DMS114 treated with DMSO at 0.1 percent for 48 hours (cell line): ENCODE data around the gene RSAD1.

Experiments used
- DNase-seq: peaks from one replicate; lab custom pipeline; 2025; ENCODE audit not compliant: unreplicated experiment; lab: John Stamatoyannopoulos, UW

The RSAD1 gene

DNA sequence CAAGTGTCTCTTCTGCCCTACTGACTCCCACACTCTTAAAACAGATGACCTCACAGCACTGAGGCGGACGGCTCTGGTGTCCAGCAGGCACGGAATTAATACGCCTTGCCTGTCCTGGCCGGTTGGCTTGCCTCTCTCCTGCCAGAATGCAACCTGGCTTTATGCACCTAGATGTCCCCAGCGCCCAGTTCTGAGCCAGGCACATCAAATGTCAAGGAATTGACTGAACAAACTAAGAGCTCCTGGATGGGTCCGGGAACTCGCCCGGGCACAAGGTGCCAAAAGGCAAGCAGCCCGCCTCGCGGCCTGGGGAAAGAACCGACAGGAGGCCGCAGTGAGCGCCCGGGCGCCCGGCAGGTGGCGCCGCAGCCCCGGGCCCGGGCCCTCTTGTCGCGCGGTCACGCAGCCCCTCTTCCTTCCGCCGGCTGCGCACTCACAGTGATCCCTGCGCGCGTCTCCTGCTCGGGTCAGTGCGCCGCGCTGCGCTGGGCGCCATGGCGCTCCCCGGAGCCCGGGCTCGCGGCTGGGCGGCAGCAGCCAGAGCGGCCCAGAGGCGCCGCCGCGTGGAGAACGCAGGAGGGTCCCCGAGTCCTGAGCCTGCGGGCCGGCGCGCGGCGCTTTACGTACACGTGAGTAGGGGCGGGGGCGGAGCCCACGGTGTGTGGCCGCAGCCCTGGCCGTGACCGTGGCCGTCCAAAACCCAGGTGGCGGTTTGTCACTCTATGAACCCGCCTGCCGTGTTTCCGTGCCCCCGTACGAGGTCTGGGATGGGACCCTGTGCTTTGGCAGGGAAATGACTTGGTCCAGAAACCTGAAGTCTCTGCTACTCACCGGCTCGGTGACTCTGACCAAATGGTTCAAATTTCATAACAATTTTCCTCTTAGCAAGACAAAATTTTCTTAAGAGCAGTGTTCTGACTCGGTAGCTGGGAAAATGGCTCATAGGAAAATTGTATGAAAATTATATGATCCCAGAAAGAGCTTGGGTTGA lies at the start of gene RSAD1:
Gene RSAD1 (plus strand): TSS at position 470 of the 991 bp plus-strand sequence. CDS start 25 bp downstream, at position 495.
- DNase-seq, result peak; percentile 85

DNA sequence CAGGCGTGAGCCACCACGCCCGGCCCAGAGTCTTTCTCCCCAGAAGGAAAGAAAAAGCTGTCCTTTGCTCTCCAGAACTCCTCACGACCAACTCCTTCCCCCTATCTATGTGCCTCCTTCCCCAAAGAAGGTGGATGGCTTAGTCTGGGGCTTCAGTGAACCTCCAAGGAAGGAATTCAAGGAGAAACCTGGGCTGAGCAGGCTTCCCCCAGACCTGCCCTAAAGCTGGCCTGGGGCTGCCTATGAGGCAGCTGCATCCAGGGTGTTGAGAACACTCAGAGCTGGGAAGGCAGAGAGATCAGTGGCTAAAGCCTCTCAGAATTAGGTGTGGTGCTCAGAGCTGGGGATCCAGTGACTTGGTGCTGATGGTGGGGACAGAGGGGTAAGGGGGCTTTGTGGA lies 48.9 kb upstream of the RSAD1 start:
- no peak for DNase-seq

DNA sequence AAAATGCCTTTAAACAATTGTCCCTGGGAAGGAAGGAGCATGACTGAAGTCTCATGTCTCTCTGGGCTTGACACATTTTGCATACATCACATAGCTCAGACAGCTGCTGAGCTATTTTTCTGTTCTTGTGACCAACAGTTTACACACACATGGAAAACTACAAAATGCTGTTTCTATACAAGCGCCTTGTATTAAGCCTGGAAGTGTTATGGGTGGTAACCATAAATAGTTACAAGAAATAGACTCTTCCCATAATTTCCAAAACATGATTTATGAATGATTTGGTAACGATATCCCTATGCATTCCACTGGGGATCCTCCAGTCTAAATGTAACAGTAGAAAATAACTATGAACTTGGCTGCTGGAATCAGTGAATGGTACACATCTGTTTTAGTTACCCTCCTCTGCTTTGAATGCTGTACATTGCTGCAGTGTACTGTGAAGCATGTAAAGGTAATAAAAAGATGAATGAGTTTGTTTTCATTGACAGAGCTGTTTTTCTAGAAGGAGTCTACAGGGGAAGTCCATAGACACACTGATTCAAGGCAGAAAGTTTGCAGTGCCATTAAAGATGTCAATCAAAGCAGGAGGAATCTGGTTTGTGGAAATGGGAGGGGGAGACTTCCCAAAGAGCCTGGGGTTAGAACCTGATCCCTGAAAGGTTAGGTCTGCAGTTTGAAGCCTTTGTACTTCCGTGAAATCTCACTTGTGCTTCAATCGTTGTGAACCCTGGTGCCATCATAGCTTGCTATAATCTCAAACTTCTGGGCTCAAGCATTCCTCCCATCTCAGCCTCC lies 47.6 kb upstream of the RSAD1 start:
- DNase-seq, result no peak

DNA sequence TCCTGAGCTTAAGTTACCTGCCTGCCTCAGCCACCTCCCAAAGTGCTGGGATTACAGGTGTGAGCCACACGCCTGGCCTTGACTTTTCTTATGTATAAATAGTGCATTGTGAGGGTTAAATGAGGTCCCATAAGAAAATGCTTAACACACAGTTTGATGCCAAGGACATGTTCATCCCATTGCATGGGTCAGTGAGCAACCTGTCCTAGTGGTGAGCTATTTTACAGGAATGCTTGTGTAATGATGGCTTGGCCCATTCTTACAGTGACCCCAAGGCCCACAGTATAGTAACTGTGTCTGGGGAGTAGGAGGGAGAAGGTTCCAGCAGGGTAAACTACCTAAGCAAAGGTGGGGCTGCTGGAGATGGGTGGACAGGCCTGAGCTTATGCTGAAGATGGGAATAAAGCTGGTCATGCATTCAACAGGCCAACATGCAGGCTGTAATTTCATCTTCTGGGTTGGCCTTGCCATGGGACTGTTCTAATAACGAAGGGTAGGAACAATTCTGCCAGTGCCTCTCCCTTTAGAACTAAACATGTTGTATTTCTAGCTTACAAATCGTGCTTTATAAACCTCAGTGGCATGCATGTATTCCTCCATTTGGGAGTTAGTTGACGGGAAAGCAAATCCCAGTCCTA lies 46.4 kb upstream of the RSAD1 start:
- no peak for DNase-seq

DNA sequence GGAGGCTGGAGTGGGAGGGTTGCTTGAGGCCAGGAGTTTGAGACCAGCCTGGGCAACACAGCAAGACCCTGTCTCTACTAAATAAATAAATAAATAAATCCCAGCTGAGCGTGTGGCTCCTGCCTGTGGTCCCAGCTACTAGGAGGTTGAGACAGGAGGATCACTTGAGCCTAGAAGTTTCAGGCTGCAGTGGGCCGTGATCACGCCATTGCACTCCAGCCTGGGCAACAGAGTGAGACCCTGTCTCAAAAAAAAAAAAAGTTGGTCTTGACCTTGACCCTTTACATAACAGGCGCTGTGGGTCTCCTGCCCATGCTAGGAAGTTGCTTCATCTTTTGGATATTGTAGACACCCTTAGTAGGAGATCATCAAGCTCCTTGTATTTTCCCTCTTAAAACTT lies 41.3 kb upstream of the RSAD1 start:
- DNase-seq, result no peak

DNA sequence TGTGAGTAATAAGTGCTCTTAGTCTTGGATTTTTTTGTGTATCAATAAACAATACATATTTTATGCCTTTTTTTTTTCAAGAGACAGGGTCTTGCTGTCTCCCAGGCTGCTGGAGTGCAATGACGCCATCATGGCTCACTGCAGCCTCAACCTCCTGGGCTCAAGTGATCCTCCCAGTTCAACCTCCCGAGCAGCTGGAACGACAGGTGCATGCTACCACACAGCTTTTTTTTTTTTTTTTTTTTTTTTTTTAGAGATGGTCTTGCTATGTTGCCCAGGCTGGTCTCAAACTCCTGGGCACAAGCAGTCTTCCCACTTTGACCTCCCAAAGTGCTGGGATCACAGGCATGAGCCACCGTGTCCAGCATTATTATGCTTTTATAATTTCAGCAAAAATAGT lies 39.7 kb upstream of the RSAD1 start:
- DNase-seq, result no peak

DNA sequence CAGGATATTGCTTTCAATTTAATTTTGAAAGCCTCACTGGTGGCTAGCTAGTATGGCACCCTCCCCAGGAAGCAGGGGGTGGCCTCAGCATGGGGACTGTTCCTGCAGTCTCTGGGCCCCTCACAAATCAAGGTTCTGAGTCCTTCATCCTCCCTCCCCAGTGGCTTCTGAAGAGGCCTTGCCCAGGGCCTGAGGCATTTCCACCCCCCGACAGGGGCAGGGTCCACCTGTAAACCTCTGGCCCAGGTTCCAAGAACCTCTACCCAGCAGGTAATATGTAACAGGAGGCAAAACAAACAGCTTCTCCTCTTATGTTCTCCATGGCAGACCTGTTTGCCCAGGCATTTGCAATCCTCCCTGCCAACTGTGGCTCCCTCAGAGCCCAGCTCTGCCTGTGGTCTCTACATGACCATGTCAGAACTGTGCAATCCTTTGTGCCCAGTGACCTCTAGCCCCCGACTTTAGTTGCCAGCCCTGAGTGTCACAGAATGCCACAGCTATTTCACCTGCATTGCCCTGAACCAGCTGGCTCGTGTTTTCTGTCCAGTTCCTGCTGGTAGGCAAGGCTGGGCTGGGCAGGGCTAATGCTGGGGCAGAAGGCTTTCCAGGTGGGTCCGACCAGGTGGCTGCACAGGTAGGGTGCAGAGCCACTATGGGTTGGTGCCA lies 38.4 kb upstream of the RSAD1 start:
- DNase-seq, result no peak

DNA sequence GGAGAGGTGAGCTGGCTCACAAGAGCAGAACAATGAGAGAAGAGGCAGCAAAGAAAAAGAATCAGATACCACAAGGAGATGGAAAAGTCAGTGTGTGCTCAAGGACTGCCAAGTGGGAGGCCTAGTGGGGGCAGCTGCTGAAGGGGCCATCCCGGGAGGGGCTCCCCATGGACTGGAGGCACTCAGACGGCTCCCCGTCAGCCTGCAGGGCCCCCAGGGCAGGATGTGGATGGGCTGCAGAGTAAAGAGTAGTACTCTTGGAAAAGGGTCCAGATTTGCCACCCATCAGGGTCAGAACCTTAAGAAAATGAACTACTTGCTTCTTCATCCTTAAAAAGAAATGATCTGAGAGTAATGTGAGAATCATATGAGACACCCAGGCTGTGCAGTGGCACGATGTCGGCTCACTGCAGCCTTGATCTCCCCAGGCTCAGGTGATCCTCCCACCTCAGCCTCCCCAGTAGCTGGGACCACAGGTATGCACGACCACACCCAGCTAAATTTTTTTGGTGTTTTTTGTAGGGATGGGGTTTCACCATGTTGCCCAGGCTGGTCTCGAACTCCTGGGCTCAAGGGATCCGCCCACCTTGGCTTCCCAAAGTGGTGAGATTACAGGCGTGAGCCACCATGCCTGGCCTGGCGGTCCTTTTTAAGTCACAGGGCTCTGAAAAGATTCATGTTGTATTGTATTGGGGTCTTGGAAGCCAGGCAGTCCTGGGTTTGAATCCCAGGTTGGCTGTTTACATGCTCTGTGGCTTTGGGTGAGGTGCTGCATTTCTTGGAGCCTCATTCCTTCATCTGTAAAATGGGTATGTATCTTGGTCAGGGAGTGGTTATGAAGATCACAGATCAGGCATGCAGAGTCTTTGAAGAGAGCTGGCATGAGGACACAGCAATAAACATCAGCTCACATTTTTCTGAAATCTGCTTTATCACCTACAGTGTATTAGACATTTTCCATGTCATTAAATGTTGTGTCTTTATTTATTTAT lies 37.5 kb upstream of the RSAD1 start:
- DNase-seq, result no peak

DNA sequence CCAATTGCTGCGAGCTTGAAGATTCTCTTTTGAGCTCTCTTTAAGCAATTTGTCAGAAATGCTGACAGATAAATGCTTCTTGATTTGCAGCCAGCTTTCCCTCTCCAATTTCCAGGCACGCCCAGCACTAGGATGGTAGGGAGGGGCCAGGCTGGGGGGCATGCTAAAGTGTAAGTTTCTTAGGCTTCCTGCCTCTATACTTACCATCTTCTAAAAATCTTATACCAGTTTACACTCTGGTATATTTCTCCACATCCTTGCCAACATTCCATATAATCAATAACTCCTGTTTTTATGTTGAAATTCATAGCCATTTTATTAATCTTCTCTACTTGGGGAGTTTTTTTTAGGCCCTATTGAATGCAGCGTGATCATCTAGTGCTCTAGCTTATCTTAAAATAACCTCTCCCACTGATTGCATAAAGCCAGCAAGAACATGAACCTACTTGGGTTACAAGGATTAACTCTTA lies 35.1 kb upstream of the RSAD1 start:
- DNase-seq, result no peak

DNA sequence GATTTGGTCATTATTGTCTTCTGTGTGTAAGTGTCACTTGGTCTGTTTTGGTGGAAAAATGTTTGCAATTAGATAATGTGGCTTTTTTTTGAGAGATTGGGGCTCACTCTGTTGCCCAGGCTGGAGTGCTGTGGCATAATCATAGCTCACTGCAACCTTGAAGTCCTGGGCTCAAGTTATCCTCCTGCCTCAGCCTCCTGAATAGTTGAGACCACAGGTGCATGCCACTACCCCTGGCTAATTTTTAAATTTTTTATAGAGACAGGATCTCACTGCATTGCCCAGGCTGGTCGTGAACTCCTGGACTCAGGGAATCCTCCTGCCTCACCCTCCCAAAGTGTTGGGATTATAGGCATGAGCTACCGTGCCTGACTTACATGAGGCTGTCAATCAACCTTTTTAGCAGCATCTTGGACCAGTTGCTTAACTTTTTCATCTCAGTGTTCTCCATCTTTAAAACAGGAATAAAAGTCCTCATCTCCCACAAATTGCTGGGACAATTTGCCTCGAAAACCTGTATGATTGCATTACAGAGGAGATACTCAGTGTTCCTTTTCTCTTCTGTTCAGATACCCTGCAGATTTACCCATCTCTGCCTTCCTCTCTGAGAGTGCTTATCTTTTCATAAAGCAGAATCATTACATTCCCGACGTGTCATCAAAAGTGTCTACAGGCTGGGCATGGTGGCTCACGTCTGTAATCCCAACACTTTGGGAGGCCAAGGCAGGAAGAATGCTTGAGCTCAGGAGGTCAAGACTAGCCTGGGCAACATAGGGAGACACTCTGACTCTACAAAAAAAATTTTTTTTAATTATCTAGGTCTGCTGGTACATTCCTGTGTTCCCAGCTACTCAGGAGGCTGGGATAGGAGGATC lies 33.6 kb upstream of the RSAD1 start:
- no peak for DNase-seq

DNA sequence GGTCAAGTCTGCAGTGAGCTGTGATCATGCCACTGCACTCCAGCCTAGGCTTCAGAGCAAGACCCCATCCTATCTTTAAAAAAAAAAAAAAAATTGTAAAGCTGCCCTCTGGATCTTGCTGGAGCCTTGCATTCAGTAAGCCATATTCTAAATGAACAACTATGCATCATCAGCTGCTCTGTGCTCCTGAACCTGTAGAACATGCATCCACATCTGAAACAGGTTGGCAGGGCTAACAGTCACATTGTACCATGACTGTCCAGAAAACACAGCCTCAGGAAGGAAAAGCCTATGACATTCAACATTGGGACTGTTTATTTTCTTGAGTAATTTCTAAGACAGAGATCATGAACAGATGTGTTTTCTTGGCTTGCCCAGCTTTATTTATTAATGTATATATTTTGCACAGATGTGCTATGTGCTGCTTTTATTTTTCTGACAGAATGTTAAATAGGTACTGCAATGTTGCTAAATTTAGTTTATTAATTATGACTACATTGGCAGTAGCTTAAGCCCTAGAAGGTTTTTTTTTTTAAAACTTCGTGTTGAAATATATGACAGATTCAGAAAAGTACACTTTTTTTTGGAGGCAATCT lies 32.8 kb upstream of the RSAD1 start:
- DNase-seq, result no peak

DNA sequence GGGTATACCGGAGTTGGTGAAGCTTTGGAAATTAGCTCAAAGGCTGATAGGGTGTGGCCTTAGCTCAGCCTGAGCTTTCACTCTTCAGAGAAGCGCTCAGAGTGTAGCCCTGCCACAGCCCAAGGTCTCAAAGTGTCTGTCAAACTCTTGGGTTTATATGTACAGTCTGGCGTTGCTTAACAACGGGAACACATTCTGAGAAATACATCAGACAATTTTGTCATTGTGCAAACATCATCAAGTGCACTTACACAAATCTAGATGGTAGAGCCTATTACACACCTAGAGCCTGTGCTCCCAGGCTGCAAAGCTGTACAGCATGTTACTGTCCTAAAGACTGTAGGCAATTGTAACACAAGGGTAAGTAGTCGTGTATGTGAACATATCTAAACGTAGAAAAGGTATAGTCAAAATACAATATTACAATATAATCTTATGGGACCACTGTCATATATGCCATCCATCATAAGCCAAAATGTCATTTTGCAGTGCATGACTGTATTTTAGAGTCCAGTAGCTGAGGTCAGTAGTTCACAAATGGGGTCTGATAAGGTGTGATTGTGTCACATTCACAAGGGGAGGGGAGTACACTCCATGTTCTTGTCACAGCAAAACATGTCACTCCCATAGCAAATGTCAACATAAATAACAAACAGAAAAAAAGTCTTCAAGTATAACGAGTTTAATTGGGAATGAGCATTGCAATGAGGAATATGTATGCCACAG lies 30.6 kb upstream of the RSAD1 start:
- DNase-seq, result no peak

DNA sequence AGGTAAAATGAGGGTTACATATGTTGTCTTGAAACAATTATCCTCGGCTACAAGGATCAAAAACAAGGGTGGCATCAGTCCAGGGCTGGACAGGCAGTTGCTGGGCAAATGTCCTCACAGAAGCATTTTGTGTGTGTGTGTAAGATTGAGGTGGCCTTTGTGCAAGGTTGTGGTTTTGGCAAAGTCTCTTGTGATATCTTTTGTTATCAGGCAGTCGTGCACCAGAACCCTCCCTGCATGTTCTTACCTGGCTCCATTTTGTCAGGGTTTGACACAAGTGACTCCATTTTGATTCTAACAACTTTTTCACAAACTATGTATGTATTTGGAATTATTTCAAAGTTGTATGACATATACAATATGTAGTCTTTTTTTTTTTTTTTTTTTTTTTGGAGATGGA lies 30.0 kb upstream of the RSAD1 start:
- DNase-seq, result no peak

DNA sequence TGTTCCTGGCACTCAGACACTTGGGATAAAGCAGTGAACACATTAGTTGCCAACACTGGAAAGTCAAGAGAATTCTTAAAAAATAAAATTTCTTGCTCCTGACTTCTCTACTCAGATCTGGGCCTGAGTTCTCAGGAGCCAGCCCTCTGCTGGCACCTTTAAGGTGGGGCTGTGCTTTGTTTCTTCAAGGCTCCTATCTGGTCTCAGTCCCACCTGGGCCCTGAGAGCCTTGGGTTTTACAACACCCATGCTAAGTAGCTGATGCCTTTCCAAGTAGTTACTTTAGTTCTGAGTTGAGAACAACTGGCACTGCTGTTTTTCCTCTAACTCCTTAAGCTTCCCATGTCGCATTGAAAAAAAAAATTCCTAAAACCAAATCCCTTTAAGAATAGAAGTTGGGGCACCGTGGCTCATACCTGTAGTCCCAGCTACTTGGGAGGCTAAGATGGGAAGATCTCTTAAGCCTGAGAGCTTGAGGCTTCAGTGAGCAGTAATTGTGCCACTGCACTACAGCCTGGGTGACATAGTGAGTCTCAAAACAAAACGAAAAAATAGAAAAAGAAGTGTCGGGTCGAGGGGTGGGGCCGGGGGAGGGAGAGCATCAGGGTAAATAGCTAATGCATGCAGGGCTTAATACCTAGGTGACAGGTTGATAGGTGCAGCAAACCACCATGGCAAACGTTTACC lies 26.6 kb upstream of the RSAD1 start:
- no peak for DNase-seq

DNA sequence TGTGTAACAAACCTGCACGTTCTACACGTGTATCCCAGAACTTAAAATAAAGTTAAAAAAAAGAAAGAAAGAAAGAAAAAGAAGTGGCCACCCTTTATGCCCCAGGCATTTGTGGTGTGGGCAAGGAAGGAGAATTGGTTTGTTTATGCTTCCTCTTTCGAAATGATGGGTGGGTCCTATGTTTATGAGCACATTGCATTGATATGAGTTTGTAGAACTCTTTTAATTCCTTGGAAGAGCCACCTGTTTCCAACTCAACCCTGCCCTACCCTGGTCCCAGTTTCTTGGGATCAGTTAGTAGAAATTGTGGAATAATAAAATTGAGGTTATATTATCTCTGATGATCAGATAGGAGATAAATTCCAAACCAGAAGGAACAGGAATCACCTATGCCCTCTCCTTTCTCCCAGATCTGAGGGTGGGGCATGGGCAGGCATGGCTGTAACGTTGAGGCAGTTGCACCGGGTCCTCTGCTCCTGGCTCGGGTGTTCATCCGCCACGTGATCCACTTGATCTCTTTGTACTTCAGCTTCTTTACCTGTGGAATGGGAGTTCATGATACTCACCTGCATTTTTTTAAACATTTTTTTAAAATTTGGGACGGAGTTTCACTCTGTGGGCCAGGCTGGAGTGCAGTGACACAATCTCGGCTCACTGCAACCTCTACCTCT lies 25.9 kb upstream of the RSAD1 start:
- DNase-seq, result no peak

DNA sequence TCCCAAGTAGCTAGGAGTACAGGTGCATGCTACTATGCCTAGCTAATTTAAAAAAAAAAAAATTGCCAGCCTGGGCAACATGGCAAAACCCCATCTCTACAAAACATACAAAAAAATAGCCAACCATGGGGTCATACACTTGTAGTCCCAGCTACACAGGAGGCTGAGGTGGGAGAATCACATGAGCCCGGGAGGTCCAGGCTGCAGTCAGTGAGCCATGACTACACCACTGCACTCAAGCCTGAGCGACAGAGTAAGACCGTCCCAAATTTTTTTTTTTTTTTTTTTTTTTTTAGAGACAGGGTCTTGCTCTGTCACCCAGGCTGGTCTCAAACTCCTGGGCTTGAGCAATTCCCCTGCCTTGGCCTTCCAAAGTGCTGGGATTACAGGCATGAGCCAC lies 24.8 kb upstream of the RSAD1 start:
- DNase-seq, result no peak

DNA sequence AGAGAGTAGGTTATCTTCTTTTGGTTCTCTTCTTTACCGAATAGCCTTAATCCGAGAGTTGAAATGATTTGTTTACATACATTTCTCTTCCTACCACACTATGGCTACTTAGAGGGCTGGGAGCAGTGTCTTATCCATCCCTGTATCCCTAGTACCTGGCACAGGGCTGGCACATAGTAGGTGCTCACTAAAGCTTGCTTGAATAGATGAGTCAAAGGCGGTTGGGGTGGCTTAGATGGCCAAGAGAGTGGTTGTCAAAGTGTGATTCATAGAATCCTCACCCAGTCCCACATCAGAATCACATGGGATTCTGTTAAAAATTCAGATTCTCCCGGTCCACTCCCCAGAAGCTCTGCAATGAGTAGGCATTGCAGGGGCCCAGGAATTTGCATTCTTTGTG lies 21.0 kb upstream of the RSAD1 start:
- no peak for DNase-seq
